UCSD-AML1 (cell line): ENCODE results near the gene DNMT3B.

Experiments used
- DNase-seq: peaks from one replicate; lab custom pipeline; 2025; ENCODE audit not compliant: unreplicated experiment; lab: John Stamatoyannopoulos, UW

The DNMT3B gene

DNA sequence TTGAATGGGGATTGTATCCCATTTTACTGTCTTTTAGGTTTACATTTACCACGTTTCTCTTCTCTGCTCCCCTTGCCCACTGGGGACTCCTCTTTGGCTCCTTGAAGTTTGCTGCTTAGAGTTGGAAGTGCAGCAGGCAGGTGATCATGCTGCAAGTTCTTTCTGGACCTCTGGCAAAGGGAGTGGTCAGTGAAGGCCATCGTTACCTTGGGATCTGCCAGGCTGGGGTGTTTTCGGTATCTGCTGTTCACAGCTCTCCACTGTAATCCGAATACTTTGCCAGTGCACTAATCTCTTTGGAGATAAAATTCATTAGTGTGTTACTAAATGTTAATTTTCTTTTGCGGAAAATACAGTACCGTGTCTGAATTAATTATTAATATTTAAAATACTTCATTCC, 87.4 kb downstream of the DNMT3B start:
- no peak for DNase-seq

DNA sequence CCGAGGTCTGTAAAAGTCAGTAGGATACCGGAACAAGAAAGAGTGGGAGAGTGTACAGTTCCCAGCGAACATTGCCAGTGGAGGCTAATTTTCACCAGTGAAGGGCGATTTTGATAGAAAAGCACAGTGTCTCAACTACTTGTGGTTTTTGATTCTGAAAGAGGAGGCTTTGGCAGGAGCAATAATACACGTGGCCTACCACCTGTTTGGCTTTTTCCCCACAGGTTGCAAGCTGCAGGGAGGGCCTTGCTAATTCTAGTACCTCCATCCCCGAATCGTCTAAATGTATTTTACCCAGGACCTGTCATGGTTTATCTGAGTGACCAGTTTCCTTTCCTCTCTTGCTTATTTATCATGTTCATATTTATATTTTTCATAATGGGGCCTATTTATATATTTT, 93.2 kb downstream of the DNMT3B start:
- no peak for DNase-seq

DNA sequence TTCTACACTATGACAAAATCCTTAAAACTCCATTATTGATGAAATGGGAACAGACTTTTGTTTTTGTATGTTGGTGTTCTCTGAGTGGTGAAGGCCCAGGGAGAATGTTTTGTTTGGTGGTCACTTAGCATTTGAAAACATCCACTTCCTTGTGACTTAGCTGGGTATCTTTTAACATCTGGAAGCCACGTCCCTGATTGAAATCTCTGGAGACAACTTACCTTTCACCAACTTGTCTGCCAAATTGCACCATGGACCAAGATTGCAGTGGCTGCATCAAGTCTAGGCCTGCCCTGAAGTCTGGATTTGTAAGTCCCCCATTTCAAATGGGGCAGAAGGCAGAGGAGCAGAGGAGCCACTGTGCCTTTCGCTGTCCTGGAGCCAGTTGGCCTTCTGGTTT, 96.0 kb downstream of the DNMT3B start:
- no peak for DNase-seq
